Natural killer cell (primary cell): Measurements from ENCODE around the gene ADH4. TPM values are rescaled to one million over a fixed set of nuclear protein-coding genes. Genes with fewer than 3 reads are reported as not detected.

Experiments
- ATAC-seq, 3 donors: fragments of 150-1000 bp in 2 of 3; fragments of 200-7000 bp in 1 of 3; cut with Tn5 transposase; 1 replicate in 1 of 3; 2 replicates in 2 of 3; pipeline ENCODE4 v1.10.0; 2021; ENCODE audit warnings: mild to moderate bottlenecking in 2 of 3, moderate library complexity in 2 of 3
- DNase-seq, 2 donors: peaks; one replicate each; pipeline versions ENCODE4 v3.0.0 to v3.0.0-alpha.2; 2013 to 2021; ENCODE audit warnings: mixed read lengths in 1 of 2
- H3K27ac ChIP-seq: one replicate; pipeline ENCODE4 v1.5.1; 2013; ENCODE audit warnings: mild to moderate bottlenecking, low read length
- H3K27me3 ChIP-seq: one replicate; pipeline ENCODE4 v1.6.1; 2013; ENCODE audit warnings: low read length; ENCODE audit not compliant: control insufficient read depth, insufficient read depth
- H3K36me3 ChIP-seq: one replicate; pipeline ENCODE4 v1.6.1; 2013; ENCODE audit warnings: low read length; ENCODE audit not compliant: control insufficient read depth, insufficient read depth
- H3K4me1 ChIP-seq: one replicate; pipeline ENCODE4 v1.6.1; 2013; ENCODE audit warnings: low read length; ENCODE audit not compliant: control insufficient read depth, insufficient read depth
- H3K4me3 ChIP-seq: one replicate; pipeline ENCODE4 v1.5.1; 2013; ENCODE audit warnings: low read length
- H3K9me3 ChIP-seq: one replicate; pipeline ENCODE4 v1.6.1; 2013; ENCODE audit warnings: low read length; ENCODE audit not compliant: control insufficient read depth, insufficient read depth
- H3K27ac Mint-ChIP-seq, 2 donors: one replicate each; pipeline ENCODE4 v1.8.0; 2022; ENCODE audit warnings: mild to moderate bottlenecking in 2 of 2, mixed read lengths in 2 of 2, moderate library complexity in 1 of 2
- H3K27me3 Mint-ChIP-seq, 2 donors: one replicate each; pipeline ENCODE4 v1.8.0; 2022; ENCODE audit warnings: low read depth in 2 of 2, mixed read lengths in 2 of 2
- H3K36me3 Mint-ChIP-seq: one replicate; pipeline ENCODE4 v1.8.0; 2022; ENCODE audit warnings: mixed read lengths
- H3K4me1 Mint-ChIP-seq, 2 donors: one replicate each; pipeline ENCODE4 v1.8.0; 2022; ENCODE audit warnings: mixed read lengths in 2 of 2
- H3K4me3 Mint-ChIP-seq: one replicate; pipeline ENCODE4 v1.8.0; 2022; ENCODE audit warnings: mild to moderate bottlenecking, moderate library complexity, mixed read lengths
- H3K9me3 Mint-ChIP-seq, 2 donors: one replicate each; pipeline ENCODE4 v1.8.0; 2022; ENCODE audit warnings: mixed read lengths in 2 of 2
- WGBS: methylation state at CpG from one replicate; pipeline ENCODE4 v1.1.7; 2013; ENCODE audit warnings: missing lambda C conversion rate; ENCODE audit not compliant: insufficient coverage; 5-methylcytosine and 5-hydroxymethylcytosine counted together
- intact Hi-C: fragments of 100-400 bp; cut with micrococcal nuclease; formaldehyde crosslinking; loops from one replicate; pipeline ENCODE4 v1.14.2; 2022
- total RNA-seq, 4 donors: library from RNA; stranded (reverse); fragments of 120-200 nt in 1 of 4; gene quantifications; one replicate each; pipeline versions ENCODE4 v1.2.3 to v1.2.4, GENCODE V29; 2013 to 2022
- TF ChIP-seq, protein P1 (sequence below): fragments of 200-600 bp; IDR thresholded peaks from one replicate; pipeline ENCODE4 v1.8.0; 2022; ENCODE audit warnings: antibody characterized with exemption

The ADH4 gene
- total RNA-seq, 3 donors from 2014 or later (not counting 1 experiment from before 2014, with no cell fraction given), result not detected

DNA sequence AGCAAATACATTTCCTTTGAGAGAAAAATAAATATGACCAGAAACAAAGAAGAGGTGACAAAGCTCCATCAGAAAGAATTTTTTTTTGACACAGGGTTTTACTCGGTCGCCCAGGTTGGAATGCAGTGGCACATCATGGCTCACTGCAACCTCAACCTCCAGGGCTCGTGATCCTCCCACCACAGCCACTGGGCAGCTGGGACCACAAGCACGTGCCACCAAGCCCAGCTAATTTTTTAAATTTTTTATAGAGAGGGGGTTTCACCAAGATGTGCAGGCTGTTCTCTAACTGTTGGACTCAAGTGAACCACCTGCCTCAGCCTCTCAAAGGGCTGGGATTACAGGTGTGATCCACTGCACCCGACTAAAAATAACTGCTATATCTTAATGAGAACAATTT, 65.8 kb downstream of the ADH4 start:
- H3K4me3 ChIP-seq, result no peak overlapping the region
- peaks cover 32% of the 10 kb centered on the region for H3K36me3 Mint-ChIP-seq
- no peak overlapping the region for H3K27ac Mint-ChIP-seq
- intact Hi-C loops, result no loop called here
- TF ChIP-seq, protein P1, sequence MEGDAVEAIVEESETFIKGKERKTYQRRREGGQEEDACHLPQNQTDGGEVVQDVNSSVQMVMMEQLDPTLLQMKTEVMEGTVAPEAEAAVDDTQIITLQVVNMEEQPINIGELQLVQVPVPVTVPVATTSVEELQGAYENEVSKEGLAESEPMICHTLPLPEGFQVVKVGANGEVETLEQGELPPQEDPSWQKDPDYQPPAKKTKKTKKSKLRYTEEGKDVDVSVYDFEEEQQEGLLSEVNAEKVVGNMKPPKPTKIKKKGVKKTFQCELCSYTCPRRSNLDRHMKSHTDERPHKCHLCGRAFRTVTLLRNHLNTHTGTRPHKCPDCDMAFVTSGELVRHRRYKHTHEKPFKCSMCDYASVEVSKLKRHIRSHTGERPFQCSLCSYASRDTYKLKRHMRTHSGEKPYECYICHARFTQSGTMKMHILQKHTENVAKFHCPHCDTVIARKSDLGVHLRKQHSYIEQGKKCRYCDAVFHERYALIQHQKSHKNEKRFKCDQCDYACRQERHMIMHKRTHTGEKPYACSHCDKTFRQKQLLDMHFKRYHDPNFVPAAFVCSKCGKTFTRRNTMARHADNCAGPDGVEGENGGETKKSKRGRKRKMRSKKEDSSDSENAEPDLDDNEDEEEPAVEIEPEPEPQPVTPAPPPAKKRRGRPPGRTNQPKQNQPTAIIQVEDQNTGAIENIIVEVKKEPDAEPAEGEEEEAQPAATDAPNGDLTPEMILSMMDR, result no peak
- H3K9me3 Mint-ChIP-seq, result no peaks in the 10 kb centered on the region
- 96% methylated on average over 5 of the region's 5 CpGs for WGBS
- no peak overlapping the region for H3K27ac ChIP-seq
- no peaks in the 10 kb centered on the region for H3K4me1 ChIP-seq
- DNase-seq (no peak), ATAC-seq (no peak)
- peaks cover 91% of the 10 kb centered on the region for H3K36me3 ChIP-seq
- H3K4me1 Mint-ChIP-seq, result peaks cover 4 to 10% of the 10 kb centered on the region in 2 donors
- H3K9me3 ChIP-seq, result no peaks in the 10 kb centered on the region
- no peaks in the 10 kb centered on the region for H3K27me3 ChIP-seq
- no peak overlapping the region for H3K4me3 Mint-ChIP-seq
- H3K27me3 Mint-ChIP-seq, result no peaks in the 10 kb centered on the region

DNA sequence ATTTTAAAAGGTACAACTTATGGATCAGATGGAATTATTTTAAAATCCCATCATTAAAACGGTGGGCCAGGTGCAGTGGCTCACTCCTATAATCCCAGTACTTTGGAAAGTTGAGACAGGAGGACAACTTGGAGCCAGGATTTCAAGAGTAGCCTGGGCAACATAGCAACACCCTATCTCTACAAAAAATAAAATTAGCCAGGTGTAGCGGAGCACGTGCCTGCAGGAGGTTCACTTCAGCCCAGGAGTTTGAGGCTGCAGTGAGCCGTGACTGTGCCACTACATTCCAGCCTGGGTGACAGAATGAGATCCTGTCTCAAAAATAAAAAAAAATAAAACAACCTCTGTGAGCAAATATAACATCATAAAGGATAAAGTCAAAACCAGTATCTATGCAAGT, 66.9 kb downstream of the ADH4 start:
- Histone ChIP-seq H3K9me3 (no peaks in the 10 kb centered on the region), H3K27me3 (no peaks in the 10 kb centered on the region), H3K36me3 (peaks cover 90% of the 10 kb centered on the region), H3K4me1 (no peaks in the 10 kb centered on the region), H3K4me3 (no peak overlapping the region), H3K27ac (no peak overlapping the region)
- ATAC-seq, result no peak
- Mint-ChIP-seq H3K9me3 (no peaks in the 10 kb centered on the region), H3K4me3 (no peak overlapping the region), H3K27me3 (no peaks in the 10 kb centered on the region), H3K4me1 (peaks cover 4 to 10% of the 10 kb centered on the region in 2 donors), H3K27ac (no peak overlapping the region), H3K36me3 (peaks cover 34% of the 10 kb centered on the region)
- intact Hi-C loops, result no loop called here
- 97% methylated on average over 4 of the region's 4 CpGs for WGBS
- DNase-seq, result no peak
- TF ChIP-seq, protein P1, result no peak

GRCh38 chr4:99076292-99076976, 67.7 kb downstream of the ADH4 start:
- H3K9me3 Mint-ChIP-seq, result no peaks in the 10 kb centered on the region
- peaks cover 91% of the 10 kb centered on the region for H3K36me3 ChIP-seq
- DNase-seq (no peak), ATAC-seq (no peak)
- no peak overlapping the region for H3K27ac ChIP-seq
- no peaks in the 10 kb centered on the region for H3K27me3 ChIP-seq
- H3K4me3 Mint-ChIP-seq, result no peak overlapping the region
- WGBS, result 97% methylated on average over 5 of the region's 5 CpGs
- peaks cover 36% of the 10 kb centered on the region for H3K36me3 Mint-ChIP-seq
- no peaks in the 10 kb centered on the region for H3K4me1 ChIP-seq
- H3K9me3 ChIP-seq, result no peaks in the 10 kb centered on the region
- intact Hi-C loops, result no loop called here
- no peak overlapping the region for H3K4me3 ChIP-seq
- peaks cover 5 to 10% of the 10 kb centered on the region in 2 donors for H3K4me1 Mint-ChIP-seq
- no peak overlapping the region for H3K27ac Mint-ChIP-seq
- TF ChIP-seq, protein P1, result no peak
- H3K27me3 Mint-ChIP-seq, result no peaks in the 10 kb centered on the region

- DNase-seq (no peak), ATAC-seq (no peak)
- no peaks in the 10 kb centered on the region for H3K9me3 ChIP-seq
- Mint-ChIP-seq H3K9me3 (no peaks in the 10 kb centered on the region), H3K4me1 (peaks cover 9 to 10% of the 10 kb centered on the region in 2 donors), H3K36me3 (peaks cover 36% of the 10 kb centered on the region), H3K27me3 (no peaks in the 10 kb centered on the region), H3K27ac (no peak overlapping the region), H3K4me3 (no peak overlapping the region)
- no peaks in the 10 kb centered on the region for H3K4me1 ChIP-seq
- H3K27ac ChIP-seq, result no peak overlapping the region
- WGBS, result 95% methylated on average over 7 of the region's 7 CpGs
- H3K27me3 ChIP-seq, result no peaks in the 10 kb centered on the region
- H3K4me3 ChIP-seq, result no peak overlapping the region
- peaks cover 88% of the 10 kb centered on the region for H3K36me3 ChIP-seq
- TF ChIP-seq, protein P1, result no peak
- intact Hi-C loops, result no loop called here
Observed at GRCh38 chr4:99074816-99075215, 69.3 kb downstream of the ADH4 start.
